Fibroblast of skin of scalp (primary cell): ENCODE data around the gene PUM2.
"Not testable (repeated sequence)": the region's sequence is repeated elsewhere in the genome, so short reads cannot be mapped to it uniquely, and the experiment has no call there.

Experiments used
- DNase-seq: peaks from one replicate; pipeline ENCODE4 v3.0.0-alpha.2; 2013

The PUM2 gene

GRCh38 chr2:20370191-20370590 lies 19.5 kb upstream of the PUM2 start:
- DNase-seq: no peak

GRCh38 chr2:20369366-20369765 lies 18.7 kb upstream of the PUM2 start:
- no peak for DNase-seq

- DNase-seq: no peak
These were observed 18.1 kb upstream of the PUM2 start for GRCh38 chr2:20368706-20369105.

- not testable (repeated sequence) for DNase-seq
These were observed 17.3 kb upstream of the PUM2 start for GRCh38 chr2:20367929-20368328.

GRCh38 chr2:20366672-20367116 lies 16.1 kb upstream of the PUM2 start:
- DNase-seq: no peak

GRCh38 chr2:20365249-20365817 lies 14.7 kb upstream of the PUM2 start:
- DNase-seq: peak; percentile 61

- no peak for DNase-seq
These were observed 12.9 kb upstream of the PUM2 start for GRCh38 chr2:20363578-20363977.

GRCh38 chr2:20362701-20363435 lies 12.2 kb upstream of the PUM2 start:
- no peak for DNase-seq

- no peak for DNase-seq
These were observed 11.2 kb upstream of the PUM2 start for GRCh38 chr2:20361893-20362292.

- DNase-seq: no peak
These were observed 8.5 kb upstream of the PUM2 start for GRCh38 chr2:20359096-20359495.

- no peak for DNase-seq
These were observed 7.2 kb upstream of the PUM2 start for GRCh38 chr2:20357638-20358389.

GRCh38 chr2:20356042-20356441 lies 5.4 kb upstream of the PUM2 start:
- DNase-seq: peak; percentile 88

- DNase-seq: peak; percentile 90
These were observed 4.5 kb upstream of the PUM2 start for GRCh38 chr2:20355131-20355530.

GRCh38 chr2:20353241-20353992 lies 2.8 kb upstream of the PUM2 start:
- no peak for DNase-seq

GRCh38 chr2:20352581-20353216 lies 2.1 kb upstream of the PUM2 start:
- no peak for DNase-seq

GRCh38 chr2:20352230-20352578 lies 1.6 kb upstream of the PUM2 start:
- DNase-seq: no peak

GRCh38 chr2:20351555-20352229 lies 1.0 kb upstream of the PUM2 start:
- DNase-seq: no peak

GRCh38 chr2:20350041-20350712 lies 467 bp downstream of the PUM2 start:
- peak; percentile 29 for DNase-seq

- DNase-seq: no peak
These were observed 1.1 kb downstream of the PUM2 start for GRCh38 chr2:20349513-20349921.

- no peak for DNase-seq
These were observed 2.1 kb downstream of the PUM2 start for GRCh38 chr2:20348542-20348941.
